ENCODE data around the gene PSMD11.

PSMD11 gene

DNA sequence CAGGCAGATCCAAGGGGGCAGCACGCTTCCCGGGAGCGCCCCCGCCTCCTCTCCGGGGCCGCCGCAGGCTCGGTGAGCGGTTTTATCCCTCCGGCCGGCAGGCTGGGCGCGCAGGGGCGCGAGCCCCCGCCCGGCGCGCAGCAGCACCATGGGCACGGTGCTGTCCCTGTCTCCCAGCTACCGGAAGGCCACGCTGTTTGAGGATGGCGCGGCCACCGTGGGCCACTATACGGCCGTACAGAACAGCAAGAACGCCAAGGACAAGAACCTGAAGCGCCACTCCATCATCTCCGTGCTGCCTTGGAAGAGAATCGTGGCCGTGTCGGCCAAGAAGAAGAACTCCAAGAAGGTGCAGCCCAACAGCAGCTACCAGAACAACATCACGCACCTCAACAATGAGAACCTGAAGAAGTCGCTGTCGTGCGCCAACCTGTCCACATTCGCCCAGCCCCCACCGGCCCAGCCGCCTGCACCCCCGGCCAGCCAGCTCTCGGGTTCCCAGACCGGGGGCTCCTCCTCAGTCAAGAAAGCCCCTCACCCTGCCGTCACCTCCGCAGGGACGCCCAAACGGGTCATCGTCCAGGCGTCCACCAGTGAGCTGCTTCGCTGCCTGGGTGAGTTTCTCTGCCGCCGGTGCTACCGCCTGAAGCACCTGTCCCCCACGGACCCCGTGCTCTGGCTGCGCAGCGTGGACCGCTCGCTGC lies 43.3 kb downstream of the PSMD11 start:
- H3K4me1 ChIP-seq (ENCODE audit: control insufficient read depth in 1 of 2, insufficient read depth in 1 of 2, low read depth in 1 of 2, low read length in 1 of 2), result peaks cover 63 to 66% of the 10 kb centered on the region in 2 experiments
- H3K27ac ChIP-seq, result peak overlapping the region; percentile 76

GRCh38 chr17:32488177-32488542 lies 43.9 kb downstream of the PSMD11 start:
- Histone ChIP-seq H3K36me3 (peaks cover 37% of the 10 kb centered on the region), H3K27me3 (peaks cover 3% of the 10 kb centered on the region), H3K9me3 (no peaks in the 10 kb centered on the region), H3K4me3 (ENCODE audit: low read depth in 1 of 2, low read length in 1 of 2) (peak overlapping the region; percentile 73 to 94), H3K4me1 (ENCODE audit: control insufficient read depth in 1 of 2, insufficient read depth in 1 of 2, low read depth in 1 of 2, low read length in 1 of 2) (peaks cover 69 to 72% of the 10 kb centered on the region in 2 experiments), H3K27ac (no peak overlapping the region)
- no peak for TF ChIP-seq CTCF (IDR thresholded peaks at IDR 0.05)

More for the DNA sequence above, 43.3 kb downstream of the PSMD11 start:
- Histone ChIP-seq H3K36me3 (peaks cover 37% of the 10 kb centered on the region), H3K4me3 (ENCODE audit: low read depth in 1 of 2, low read length in 1 of 2) (peak overlapping the region; percentile 73 to 94), H3K27me3 (peaks cover 3% of the 10 kb centered on the region), H3K9me3 (no peaks in the 10 kb centered on the region)
- no peak for TF ChIP-seq CTCF (IDR thresholded peaks at IDR 0.05)

GRCh38 chr17:32488604-32489180 lies 44.4 kb downstream of the PSMD11 start:
- peaks cover 37% of the 10 kb centered on the region for H3K36me3 ChIP-seq
- no peaks in the 10 kb centered on the region for H3K9me3 ChIP-seq
- TF ChIP-seq CTCF (IDR thresholded peaks at IDR 0.05), result no peak
- peaks cover 74 to 75% of the 10 kb centered on the region in 2 experiments for H3K4me1 ChIP-seq (ENCODE audit: control insufficient read depth in 1 of 2, insufficient read depth in 1 of 2, low read depth in 1 of 2, low read length in 1 of 2)
- H3K4me3 ChIP-seq (ENCODE audit: low read depth in 1 of 2, low read length in 1 of 2), result peak overlapping the region; percentile 73 to 94
- peak overlapping the region; percentile 11 for H3K27ac ChIP-seq
- H3K27me3 ChIP-seq, result peaks cover 3% of the 10 kb centered on the region

GRCh38 chr17:32489320-32490100 lies 45.2 kb downstream of the PSMD11 start:
- Histone ChIP-seq H3K27ac (peak overlapping the region; percentile 51), H3K9me3 (no peaks in the 10 kb centered on the region), H3K36me3 (peaks cover 37% of the 10 kb centered on the region), H3K4me1 (ENCODE audit: control insufficient read depth in 1 of 2, insufficient read depth in 1 of 2, low read depth in 1 of 2, low read length in 1 of 2) (peaks cover 81 to 82% of the 10 kb centered on the region in 2 experiments), H3K27me3 (peaks cover 3% of the 10 kb centered on the region), H3K4me3 (ENCODE audit: low read depth in 1 of 2, low read length in 1 of 2) (peak overlapping the region; percentile 73 to 94)
- TF ChIP-seq CTCF (IDR thresholded peaks at IDR 0.05), result no peak

DNA sequence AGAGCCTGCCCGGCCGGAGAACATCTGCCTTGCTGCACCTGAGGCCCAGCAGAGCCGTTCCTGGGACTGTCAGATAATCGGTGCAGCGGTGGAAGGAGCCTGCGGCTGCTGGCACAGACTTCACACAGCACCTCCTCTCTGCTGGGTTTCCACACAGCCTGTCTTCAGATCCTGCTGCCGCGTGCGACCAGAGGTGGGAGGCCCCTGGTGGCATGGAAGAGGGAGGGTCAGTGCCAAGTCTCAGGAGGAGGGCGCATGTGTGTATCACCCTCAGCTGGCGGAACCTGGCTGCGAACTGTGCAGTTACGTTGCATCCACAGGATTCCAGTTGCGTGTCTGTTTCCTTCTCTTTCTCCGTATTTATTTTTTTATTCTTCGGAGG lies 45.8 kb downstream of the PSMD11 start:
- no peak for TF ChIP-seq CTCF (IDR thresholded peaks at IDR 0.05)
- Histone ChIP-seq H3K27ac (peak overlapping the region; percentile 51), H3K4me3 (ENCODE audit: low read depth in 1 of 2, low read length in 1 of 2) (peak overlapping the region; percentile 73 to 94), H3K9me3 (no peaks in the 10 kb centered on the region), H3K4me1 (ENCODE audit: control insufficient read depth in 1 of 2, insufficient read depth in 1 of 2, low read depth in 1 of 2, low read length in 1 of 2) (peaks cover 87 to 88% of the 10 kb centered on the region in 2 experiments), H3K36me3 (peaks cover 37% of the 10 kb centered on the region), H3K27me3 (peaks cover 3% of the 10 kb centered on the region)

Measured in neutrophil (primary cell).